Stomach (tissue), 9 donors: ENCODE measurements around the gene CERS6. TPM values are rescaled to one million over a fixed set of nuclear protein-coding genes. Genes with fewer than 3 reads are reported as not detected.

Experiments used
- DNase-seq, 2 donors: peaks; one replicate each; pipeline versions ENCODE4 v3.0.0 to v3.0.0-alpha.2; 2013 to 2019
- H3K27ac ChIP-seq, 5 donors: fragments of 200-600 bp in 4 of 5; sonication (generic) in 4 of 5; one replicate each; pipeline ENCODE4 v1.5.1; 2013 to 2019; ENCODE audit warnings: mild to moderate bottlenecking in 1 of 5, moderate library complexity in 1 of 5
- H3K27me3 ChIP-seq, 3 donors: fragments of 200-600 bp; sonication (generic); one replicate each; pipeline ENCODE4 v1.5.1; 2017 to 2019; ENCODE audit warnings: mixed run types in 1 of 3
- H3K36me3 ChIP-seq, 4 donors: fragments of 200-600 bp; sonication (generic); 1 replicate in 3 of 4; 2 replicates in 1 of 4; pipeline ENCODE4 v1.5.1; 2016 to 2019
- H3K4me1 ChIP-seq, 4 donors: fragments of 200-600 bp; sonication (generic); one replicate each; pipeline ENCODE4 v1.5.1; 2016 to 2019
- H3K4me3 ChIP-seq, 4 donors: fragments of 200-600 bp; sonication (generic) in 3 of 4; one replicate each; pipeline ENCODE4 v1.5.1; 2016 to 2019; ENCODE audit warnings: mild to moderate bottlenecking in 1 of 4
- H3K9me3 ChIP-seq, 4 donors: fragments of 200-600 bp; sonication (generic); one replicate each; pipeline ENCODE4 v1.5.1; 2016 to 2019
- EP300 ChIP-seq: sonication (generic); formaldehyde crosslinking; IDR thresholded peaks from one replicate; pipeline ENCODE4 v1.6.1; 2017; ENCODE audit warnings: antibody characterized with exemption
- POLR2A ChIP-seq, 4 donors: fragments of 450-650 bp; IDR thresholded peaks; one replicate each; pipeline ENCODE4 v1.6.1; 2016; ENCODE audit warnings: antibody characterized with exemption in 4 of 4, control low read depth in 2 of 4, mild to moderate bottlenecking in 1 of 4, moderate library complexity in 1 of 4
- POLR2AphosphoS5 ChIP-seq, 3 donors: sonication (generic); formaldehyde crosslinking; IDR thresholded peaks; one replicate each; pipeline ENCODE4 v1.6.1; 2016; ENCODE audit warnings: antibody characterized with exemption in 3 of 3
- WGBS, 5 donors: extraction: QIAGEN DNeasy Blood & Tissue Kit in 3 of 5; methylation state at CpG; one replicate each; pipeline versions ENCODE4 v1.1.5 to v1.1.7; 2013 to 2018; 5-methylcytosine and 5-hydroxymethylcytosine counted together
- intact Hi-C: fragments of 100-400 bp; cut with DNase I; formaldehyde crosslinking; loops from one replicate; pipeline ENCODE4 v1.15.1; 2023; ENCODE audit warnings: low total_unique reads
- polyA plus RNA-seq, 3 donors: library from polyadenylated mRNA; stranded (reverse); fragments of 200-250 nt; gene quantifications; one replicate each; pipeline ENCODE4 v1.2.3, GENCODE V29; 2013
- total RNA-seq, 5 donors: library from RNA; depleted of rRNA; stranded (reverse); fragments of >200 nt; gene quantifications; one replicate each; pipeline versions ENCODE4 v1.1.0 to v1.2.3, GENCODE V29; 2014 to 2016
- TF ChIP-seq, protein P1 (sequence below), 7 experiments: fragments of 450-650 bp in 4 of 7; fragments of 200-600 bp in 3 of 7; sonication (generic) in 3 of 7; IDR thresholded peaks; one replicate each; pipeline ENCODE4 v1.5.1; 2016 to 2019; ENCODE audit warnings: antibody characterized with exemption in 7 of 7, control low read depth in 2 of 7, mild to moderate bottlenecking in 1 of 7
- donor health status: healthy with polysubstance abuse.
- donor health status: Bipolar disorder and iron deficiency.
- donor health status: healthy.

CERS6 gene
- total and polyA plus RNA-seq, 8 donors: 4.0 to 102 (median 53.2) TPM

DNA sequence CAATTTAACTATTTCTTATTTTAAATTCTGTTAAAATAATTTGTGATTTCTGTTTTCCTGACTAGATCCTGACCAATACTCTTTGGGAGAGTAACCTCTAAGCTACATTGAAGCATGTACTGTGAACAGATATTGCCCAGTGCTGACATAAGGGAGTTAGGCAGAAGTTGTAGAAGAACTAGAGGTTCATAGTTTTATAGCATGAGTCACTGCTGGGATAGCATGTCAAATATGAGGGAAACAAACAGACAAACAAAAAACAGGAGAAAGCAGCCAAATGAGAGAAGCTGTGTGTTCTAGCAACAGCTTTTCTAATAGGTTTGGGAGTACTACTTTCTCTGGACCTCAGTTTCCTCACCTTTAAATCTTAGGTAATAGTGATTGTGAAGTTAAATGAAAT is 72.4 kb downstream of the CERS6 start:
- Histone ChIP-seq H3K4me3 (no peak overlapping the region), H3K4me1 (peaks cover 27 to 84% (median 55%) of the 10 kb centered on the region in 4 donors), H3K27me3 (no peaks in the 10 kb centered on the region), H3K36me3 (no peaks in the 10 kb centered on the region), H3K9me3 (no peaks in the 10 kb centered on the region), H3K27ac (peak overlapping the region in 3 of 5 donors; percentile 8 to 77 (median 16))
- intact Hi-C loops: no loop called here
- no peak for DNase-seq
- TF ChIP-seq POLR2A (IDR thresholded peaks at IDR 0.05): no peak
- no peak for TF ChIP-seq POLR2AphosphoS5 (IDR thresholded peaks at IDR 0.05)

DNA sequence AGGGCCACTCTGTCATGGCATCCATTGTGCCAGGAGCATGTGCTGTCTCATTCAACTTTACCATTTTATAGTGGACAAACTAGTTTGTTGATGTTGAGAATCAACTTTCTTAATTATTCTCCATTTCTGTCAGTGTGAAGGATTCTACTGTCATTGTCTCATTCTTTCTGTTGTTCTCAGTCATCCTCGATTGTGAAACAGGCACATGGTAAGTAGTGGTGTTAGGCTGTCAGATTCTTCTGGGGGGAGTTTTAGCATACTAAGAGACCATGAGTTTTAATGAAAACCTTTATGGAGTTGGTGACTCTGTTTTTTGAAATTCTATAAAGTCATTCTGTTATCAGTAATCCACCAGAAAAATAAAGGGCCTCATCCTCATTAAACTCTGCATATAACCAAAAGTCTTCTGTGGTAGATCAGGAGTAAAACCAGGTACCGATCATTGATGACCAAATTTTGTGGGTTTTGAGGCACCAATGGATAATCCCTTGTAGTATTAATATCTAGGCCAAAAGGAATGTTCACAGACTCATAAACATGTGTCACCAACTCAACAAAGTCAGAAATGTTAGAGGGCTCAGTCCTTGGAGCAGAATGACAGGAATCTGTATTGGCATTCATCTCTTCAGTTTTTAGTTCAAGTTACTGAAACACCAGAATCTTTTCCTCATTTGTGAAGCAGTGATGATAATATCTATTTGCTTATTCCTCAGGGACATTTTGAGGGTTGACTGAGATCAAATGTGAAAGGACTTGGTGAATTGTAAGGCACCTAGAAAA is 73.2 kb downstream of the CERS6 start:
- H3K9me3 ChIP-seq: no peaks in the 10 kb centered on the region
- H3K36me3 ChIP-seq: no peaks in the 10 kb centered on the region
- 84 to 91% (median 86%) methylated on average over 2 of the region's 2 CpGs for WGBS, 5 donors
- intact Hi-C loops: no loop called here
- TF ChIP-seq POLR2A (IDR thresholded peaks at IDR 0.05): no peak
- no peak for TF ChIP-seq POLR2AphosphoS5 (IDR thresholded peaks at IDR 0.05)
- no peak for TF ChIP-seq EP300
- TF ChIP-seq, protein P1, sequence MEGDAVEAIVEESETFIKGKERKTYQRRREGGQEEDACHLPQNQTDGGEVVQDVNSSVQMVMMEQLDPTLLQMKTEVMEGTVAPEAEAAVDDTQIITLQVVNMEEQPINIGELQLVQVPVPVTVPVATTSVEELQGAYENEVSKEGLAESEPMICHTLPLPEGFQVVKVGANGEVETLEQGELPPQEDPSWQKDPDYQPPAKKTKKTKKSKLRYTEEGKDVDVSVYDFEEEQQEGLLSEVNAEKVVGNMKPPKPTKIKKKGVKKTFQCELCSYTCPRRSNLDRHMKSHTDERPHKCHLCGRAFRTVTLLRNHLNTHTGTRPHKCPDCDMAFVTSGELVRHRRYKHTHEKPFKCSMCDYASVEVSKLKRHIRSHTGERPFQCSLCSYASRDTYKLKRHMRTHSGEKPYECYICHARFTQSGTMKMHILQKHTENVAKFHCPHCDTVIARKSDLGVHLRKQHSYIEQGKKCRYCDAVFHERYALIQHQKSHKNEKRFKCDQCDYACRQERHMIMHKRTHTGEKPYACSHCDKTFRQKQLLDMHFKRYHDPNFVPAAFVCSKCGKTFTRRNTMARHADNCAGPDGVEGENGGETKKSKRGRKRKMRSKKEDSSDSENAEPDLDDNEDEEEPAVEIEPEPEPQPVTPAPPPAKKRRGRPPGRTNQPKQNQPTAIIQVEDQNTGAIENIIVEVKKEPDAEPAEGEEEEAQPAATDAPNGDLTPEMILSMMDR (IDR thresholded peaks at IDR 0.05): no peak
- H3K27me3 ChIP-seq: no peaks in the 10 kb centered on the region
- peak overlapping the region in 2 of 5 donors; percentile 14 to 77 for H3K27ac ChIP-seq
- DNase-seq: no peak
- H3K4me3 ChIP-seq: no peak overlapping the region
- peaks cover 21 to 84% (median 55%) of the 10 kb centered on the region in 4 donors for H3K4me1 ChIP-seq

DNA sequence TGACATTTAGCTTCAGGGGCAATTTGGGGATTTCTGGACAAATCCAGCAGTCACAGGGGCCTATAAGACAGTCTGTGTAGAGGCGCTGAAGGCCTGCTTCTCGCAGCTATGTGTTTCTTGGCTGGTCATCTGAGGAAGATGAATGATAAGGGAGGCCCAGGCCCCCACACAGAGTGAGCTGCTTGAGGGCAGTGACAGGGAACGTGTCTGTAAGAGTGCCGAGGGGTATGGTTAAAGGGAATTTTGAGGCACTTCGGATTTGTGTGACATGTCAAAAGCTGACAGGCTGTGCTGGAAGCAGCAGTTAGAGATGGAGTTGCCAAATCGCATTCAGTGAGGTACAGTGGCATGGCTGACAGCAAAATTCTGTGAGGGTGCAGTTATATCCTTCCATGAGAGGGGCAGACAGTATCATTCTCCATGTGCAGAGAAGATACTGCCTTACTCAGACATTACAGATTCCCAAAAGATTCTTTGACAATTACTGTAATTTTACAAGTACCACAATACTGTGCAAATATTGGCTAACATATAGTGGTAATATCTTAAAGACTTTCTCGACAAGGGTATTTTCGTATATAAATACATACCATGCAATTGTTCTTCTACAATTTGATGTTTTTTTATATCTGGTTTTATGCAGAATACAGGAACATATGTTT is 74.0 kb downstream of the CERS6 start:
- no peaks in the 10 kb centered on the region for H3K9me3 ChIP-seq
- no peak for TF ChIP-seq EP300
- TF ChIP-seq POLR2A (IDR thresholded peaks at IDR 0.05): no peak
- no peak for TF ChIP-seq POLR2AphosphoS5 (IDR thresholded peaks at IDR 0.05)
- TF ChIP-seq, protein P1 (IDR thresholded peaks at IDR 0.05): no peak
- WGBS, 5 donors: 54 to 72% (median 61%) methylated on average over 8 of the region's 8 CpGs
- intact Hi-C loops: no loop called here
- no peak for DNase-seq
- no peak overlapping the region for H3K4me3 ChIP-seq
- no peaks in the 10 kb centered on the region for H3K36me3 ChIP-seq
- H3K4me1 ChIP-seq: peaks cover 18 to 77% (median 53%) of the 10 kb centered on the region in 4 donors
- peak overlapping the region in 2 of 5 donors; percentile 14 to 77 for H3K27ac ChIP-seq
- H3K27me3 ChIP-seq: no peaks in the 10 kb centered on the region

DNA sequence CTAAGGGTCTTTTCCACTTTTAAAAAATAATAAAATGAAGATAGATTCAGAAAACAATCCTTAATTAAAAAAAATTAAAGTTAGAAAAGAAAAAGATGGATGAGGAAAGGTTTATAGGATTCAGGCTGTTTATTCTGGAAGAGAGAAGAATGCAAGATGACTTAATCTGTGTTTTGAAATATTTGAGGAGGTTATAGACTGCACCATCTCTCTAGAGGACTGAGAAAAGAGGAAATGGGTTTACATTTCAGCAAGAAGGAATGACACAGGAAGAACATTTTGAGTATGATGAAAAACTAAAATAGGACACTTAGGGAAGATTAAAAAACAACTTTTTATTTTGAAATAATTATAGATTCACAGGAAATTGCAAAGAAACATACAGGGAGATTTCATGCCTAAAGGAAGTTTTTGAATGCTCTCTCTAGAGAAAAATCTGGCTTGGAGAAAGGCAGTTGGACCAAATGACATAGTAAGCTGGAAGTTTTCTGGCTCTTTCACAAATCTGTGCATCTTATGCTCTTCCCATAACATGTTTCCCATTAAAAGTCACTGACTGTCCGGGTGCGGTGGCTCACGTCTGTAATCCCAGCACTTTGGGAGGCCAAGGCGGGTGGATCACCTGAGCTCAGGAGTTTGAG is 75.0 kb downstream of the CERS6 start:
- WGBS, 5 donors: 82 to 88% (median 84%) methylated on average over 4 of the region's 4 CpGs
- H3K27ac ChIP-seq: peak overlapping the region in 2 of 5 donors; percentile 58 to 77

More for the DNA sequence above, 75.0 kb downstream of the CERS6 start:
- Histone ChIP-seq H3K4me3 (no peak overlapping the region), H3K4me1 (peaks cover 17 to 66% (median 45%) of the 10 kb centered on the region in 4 donors), H3K9me3 (no peaks in the 10 kb centered on the region), H3K27me3 (no peaks in the 10 kb centered on the region), H3K36me3 (no peaks in the 10 kb centered on the region)
- TF ChIP-seq, protein P1 (IDR thresholded peaks at IDR 0.05): no peak
- TF ChIP-seq POLR2A (IDR thresholded peaks at IDR 0.05) (no peak), POLR2AphosphoS5 (IDR thresholded peaks at IDR 0.05) (no peak), EP300 (no peak)
- intact Hi-C loops: no loop called here
- DNase-seq: peak in 1 of 2 donors; percentile 25
